ENCODE data around the gene DHRS11. TPM values are rescaled to one million over a fixed set of nuclear protein-coding genes. Genes with fewer than 3 reads are reported as not detected.
A peak's percentile ranks its signal among the peaks of the same experiment; 100 is the strongest.

The DHRS11 gene
- total RNA-seq, 4 donors from 2014 or later: 1.8 to 22.8 (median 6.2) TPM

DNA sequence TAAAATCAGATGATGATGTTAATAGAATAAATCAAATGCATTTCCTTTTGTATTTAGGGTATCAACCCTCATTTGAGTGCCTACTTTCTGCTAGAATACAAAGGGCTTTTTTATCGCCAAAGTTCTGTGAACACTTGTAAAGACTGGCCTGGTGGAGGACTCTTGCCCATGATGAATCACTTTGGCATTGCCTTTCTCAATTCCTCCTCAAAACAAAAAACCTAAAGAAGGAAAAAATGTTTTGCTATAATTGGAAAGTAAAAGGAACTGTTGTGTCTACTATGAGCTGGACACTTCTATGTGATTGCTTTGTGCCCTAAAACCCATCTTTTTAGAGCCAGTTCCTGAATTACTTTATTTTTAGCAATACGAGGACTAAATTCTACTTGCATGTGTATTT lies 13.0 kb upstream of the DHRS11 start:
- no peaks in the 10 kb centered on the region for H3K4me1 ChIP-seq
- no peak overlapping the region for H3K27ac ChIP-seq
- H3K4me3 ChIP-seq: no peak overlapping the region
- TF ChIP-seq, protein P1, sequence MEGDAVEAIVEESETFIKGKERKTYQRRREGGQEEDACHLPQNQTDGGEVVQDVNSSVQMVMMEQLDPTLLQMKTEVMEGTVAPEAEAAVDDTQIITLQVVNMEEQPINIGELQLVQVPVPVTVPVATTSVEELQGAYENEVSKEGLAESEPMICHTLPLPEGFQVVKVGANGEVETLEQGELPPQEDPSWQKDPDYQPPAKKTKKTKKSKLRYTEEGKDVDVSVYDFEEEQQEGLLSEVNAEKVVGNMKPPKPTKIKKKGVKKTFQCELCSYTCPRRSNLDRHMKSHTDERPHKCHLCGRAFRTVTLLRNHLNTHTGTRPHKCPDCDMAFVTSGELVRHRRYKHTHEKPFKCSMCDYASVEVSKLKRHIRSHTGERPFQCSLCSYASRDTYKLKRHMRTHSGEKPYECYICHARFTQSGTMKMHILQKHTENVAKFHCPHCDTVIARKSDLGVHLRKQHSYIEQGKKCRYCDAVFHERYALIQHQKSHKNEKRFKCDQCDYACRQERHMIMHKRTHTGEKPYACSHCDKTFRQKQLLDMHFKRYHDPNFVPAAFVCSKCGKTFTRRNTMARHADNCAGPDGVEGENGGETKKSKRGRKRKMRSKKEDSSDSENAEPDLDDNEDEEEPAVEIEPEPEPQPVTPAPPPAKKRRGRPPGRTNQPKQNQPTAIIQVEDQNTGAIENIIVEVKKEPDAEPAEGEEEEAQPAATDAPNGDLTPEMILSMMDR (IDR thresholded peaks at IDR 0.05): no peak
- TF ChIP-seq POLR2A (IDR thresholded peaks at IDR 0.05): no peak
- no peaks in the 10 kb centered on the region for H3K36me3 ChIP-seq
- no peaks in the 10 kb centered on the region for H3K9me3 ChIP-seq
- H3K27me3 ChIP-seq: no peaks in the 10 kb centered on the region
- intact Hi-C loops (cut with DNase I; ENCODE audit: low total_unique reads): no loop called here
- DNase-seq: no peak

DNA sequence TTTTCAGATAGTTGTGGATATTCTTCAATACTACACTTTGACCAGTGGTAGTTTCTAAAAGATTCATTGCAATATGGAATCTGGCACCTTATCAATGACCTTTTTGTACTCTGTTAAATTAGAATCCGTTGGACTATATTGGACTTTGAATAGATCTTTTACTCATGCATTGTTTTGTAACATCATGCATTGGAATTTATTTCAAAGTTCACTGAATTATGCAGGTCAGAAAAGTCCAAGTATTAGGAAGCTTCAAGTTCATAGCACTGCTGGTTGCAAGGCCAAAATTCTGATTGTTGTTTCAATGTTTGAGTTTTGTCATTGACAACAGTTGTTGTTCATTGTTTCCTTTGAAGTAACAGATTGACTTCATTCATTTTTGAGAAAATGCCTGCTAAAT lies 7.9 kb upstream of the DHRS11 start:
- no peak for TF ChIP-seq POLR2A (IDR thresholded peaks at IDR 0.05)
- TF ChIP-seq, protein P1 (IDR thresholded peaks at IDR 0.05): no peak
- Histone ChIP-seq H3K27me3 (no peaks in the 10 kb centered on the region), H3K36me3 (no peaks in the 10 kb centered on the region), H3K4me3 (no peak overlapping the region), H3K27ac (no peak overlapping the region), H3K9me3 (no peaks in the 10 kb centered on the region), H3K4me1 (no peaks in the 10 kb centered on the region)
- DNase-seq: no peak
- intact Hi-C loops (cut with DNase I; ENCODE audit: low total_unique reads): no loop called here

DNA sequence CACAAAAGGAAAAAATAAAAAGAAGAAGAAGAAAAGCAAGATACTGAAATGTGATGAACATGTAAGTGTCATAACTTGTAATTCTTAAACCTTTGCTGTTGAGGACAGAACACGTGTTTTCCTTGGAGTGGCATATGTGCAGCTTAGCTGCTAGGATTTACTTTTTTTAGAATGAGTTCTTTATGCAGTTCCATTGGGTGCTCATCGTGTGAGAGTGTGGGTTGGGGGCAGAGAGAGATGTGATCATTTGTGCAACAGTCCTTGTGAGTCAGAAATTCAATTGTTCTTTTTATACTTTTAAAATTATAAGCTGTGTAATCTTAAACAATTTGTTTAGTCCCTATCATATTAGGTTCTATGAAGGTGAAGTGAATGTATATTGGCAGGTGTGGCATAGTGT lies 5.5 kb upstream of the DHRS11 start:
- H3K4me1 ChIP-seq: peaks cover 0 to 2% of the 10 kb centered on the region in 2 donors
- H3K4me3 ChIP-seq: no peak overlapping the region
- no peak for DNase-seq
- intact Hi-C loops (cut with DNase I; ENCODE audit: low total_unique reads): no loop called here
- no peak overlapping the region for H3K27ac ChIP-seq
- TF ChIP-seq, protein P1 (IDR thresholded peaks at IDR 0.05): no peak
- no peak for TF ChIP-seq POLR2A (IDR thresholded peaks at IDR 0.05)
- no peaks in the 10 kb centered on the region for H3K9me3 ChIP-seq
- H3K36me3 ChIP-seq: no peaks in the 10 kb centered on the region
- H3K27me3 ChIP-seq: no peaks in the 10 kb centered on the region

DNA sequence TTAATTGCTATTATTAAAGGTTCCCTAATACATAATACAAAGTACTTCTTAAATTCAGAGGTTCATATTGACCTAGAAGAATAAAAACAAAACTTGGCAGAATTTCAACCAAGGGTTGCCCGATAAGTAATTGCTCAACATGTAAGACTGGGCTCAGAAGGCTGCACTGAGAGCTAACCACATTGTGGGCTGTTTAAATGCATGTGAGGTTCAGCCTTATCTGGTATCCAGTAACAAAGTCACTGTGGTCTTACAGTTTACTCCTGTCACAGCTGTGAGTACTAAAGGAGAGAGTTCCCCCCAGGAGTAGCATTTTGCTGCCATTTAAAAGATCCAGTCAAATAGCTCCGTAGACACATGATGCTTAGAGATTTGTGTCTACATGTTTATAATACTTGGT lies 1.6 kb upstream of the DHRS11 start:
- TF ChIP-seq, protein P1 (IDR thresholded peaks at IDR 0.05): no peak
- no peak for TF ChIP-seq POLR2A (IDR thresholded peaks at IDR 0.05)
- Histone ChIP-seq H3K27ac (no peak overlapping the region), H3K27me3 (no peaks in the 10 kb centered on the region), H3K36me3 (no peaks in the 10 kb centered on the region), H3K4me1 (peaks cover 0 to 10% of the 10 kb centered on the region in 2 donors), H3K9me3 (no peaks in the 10 kb centered on the region), H3K4me3 (no peak overlapping the region)
- intact Hi-C loops (cut with DNase I; ENCODE audit: low total_unique reads): no loop called here
- no peak for DNase-seq

DNA sequence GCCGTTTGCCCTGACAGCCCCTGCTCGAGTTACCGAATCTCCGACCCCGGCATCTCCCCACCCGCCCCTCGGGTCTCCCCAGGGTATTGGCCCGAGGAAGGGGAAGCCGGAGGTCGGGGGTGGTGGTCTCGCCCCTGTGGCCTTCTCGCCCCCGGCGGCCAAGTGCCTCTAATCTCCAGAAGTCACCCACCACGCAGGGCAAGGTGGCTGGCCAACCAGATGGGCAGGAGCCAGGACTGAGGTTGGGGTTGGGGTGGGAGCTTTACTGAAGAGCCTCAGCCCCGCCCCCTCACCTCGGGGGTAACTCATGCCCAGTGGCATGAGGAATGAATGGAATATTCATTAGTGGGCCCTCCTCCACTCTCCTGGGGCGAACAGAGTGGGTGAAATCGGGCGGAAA lies 637 bp downstream of the DHRS11 start:
- Histone ChIP-seq H3K9me3 (no peaks in the 10 kb centered on the region), H3K4me1 (peaks cover 0 to 10% of the 10 kb centered on the region in 2 donors), H3K4me3 (peak overlapping the region; percentile 35 to 89), H3K36me3 (no peaks in the 10 kb centered on the region), H3K27ac (no peak overlapping the region), H3K27me3 (no peaks in the 10 kb centered on the region)
- no peak for DNase-seq
- TF ChIP-seq, protein P1 (IDR thresholded peaks at IDR 0.05): no peak
- TF ChIP-seq POLR2A (IDR thresholded peaks at IDR 0.05): no peak
- intact Hi-C loops (cut with DNase I; ENCODE audit: low total_unique reads): no loop called here
